ENCODE data around the gene ZNF580. TPM values are rescaled to one million over a fixed set of nuclear protein-coding genes. Genes with fewer than 3 reads are reported as not detected.

Gene ZNF580
- total and polyA plus RNA-seq, 9 of the 15 experiments (the other 6 are each of a cell fraction or from before 2014, with no cell fraction given): 2.3 to 47.4 (median 6.0) TPM

GRCh38 chr19:55649268-55650125 is 8.7 kb downstream of the ZNF580 start:
- H3K27ac ChIP-seq (ENCODE audit: extremely low read depth, low read depth, low read length): peak overlapping the region; percentile 90; the same call in 2 of the 3 replicates
- no peak for TF ChIP-seq TEAD4 (IDR thresholded peaks at IDR 0.05; ENCODE audit: low read length)
- no peak for TF ChIP-seq TEAD4 (CRISPR knock-in tag; IDR thresholded peaks at IDR 0.05; ENCODE audit: borderline replicate concordance)
- TF ChIP-seq, protein P1, sequence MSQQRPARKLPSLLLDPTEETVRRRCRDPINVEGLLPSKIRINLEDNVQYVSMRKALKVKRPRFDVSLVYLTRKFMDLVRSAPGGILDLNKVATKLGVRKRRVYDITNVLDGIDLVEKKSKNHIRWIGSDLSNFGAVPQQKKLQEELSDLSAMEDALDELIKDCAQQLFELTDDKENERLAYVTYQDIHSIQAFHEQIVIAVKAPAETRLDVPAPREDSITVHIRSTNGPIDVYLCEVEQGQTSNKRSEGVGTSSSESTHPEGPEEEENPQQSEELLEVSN (IDR thresholded peaks at IDR 0.05; ENCODE audit: borderline replicate concordance in 1 of 2, extremely low read depth in 1 of 2, insufficient read depth in 1 of 2, insufficient read length in 1 of 2, low read depth in 1 of 2, low read length in 1 of 2, poor library complexity in 1 of 2, severe bottlenecking in 1 of 2): peak; percentile 51 to 67
- TF ChIP-seq, protein P2, sequence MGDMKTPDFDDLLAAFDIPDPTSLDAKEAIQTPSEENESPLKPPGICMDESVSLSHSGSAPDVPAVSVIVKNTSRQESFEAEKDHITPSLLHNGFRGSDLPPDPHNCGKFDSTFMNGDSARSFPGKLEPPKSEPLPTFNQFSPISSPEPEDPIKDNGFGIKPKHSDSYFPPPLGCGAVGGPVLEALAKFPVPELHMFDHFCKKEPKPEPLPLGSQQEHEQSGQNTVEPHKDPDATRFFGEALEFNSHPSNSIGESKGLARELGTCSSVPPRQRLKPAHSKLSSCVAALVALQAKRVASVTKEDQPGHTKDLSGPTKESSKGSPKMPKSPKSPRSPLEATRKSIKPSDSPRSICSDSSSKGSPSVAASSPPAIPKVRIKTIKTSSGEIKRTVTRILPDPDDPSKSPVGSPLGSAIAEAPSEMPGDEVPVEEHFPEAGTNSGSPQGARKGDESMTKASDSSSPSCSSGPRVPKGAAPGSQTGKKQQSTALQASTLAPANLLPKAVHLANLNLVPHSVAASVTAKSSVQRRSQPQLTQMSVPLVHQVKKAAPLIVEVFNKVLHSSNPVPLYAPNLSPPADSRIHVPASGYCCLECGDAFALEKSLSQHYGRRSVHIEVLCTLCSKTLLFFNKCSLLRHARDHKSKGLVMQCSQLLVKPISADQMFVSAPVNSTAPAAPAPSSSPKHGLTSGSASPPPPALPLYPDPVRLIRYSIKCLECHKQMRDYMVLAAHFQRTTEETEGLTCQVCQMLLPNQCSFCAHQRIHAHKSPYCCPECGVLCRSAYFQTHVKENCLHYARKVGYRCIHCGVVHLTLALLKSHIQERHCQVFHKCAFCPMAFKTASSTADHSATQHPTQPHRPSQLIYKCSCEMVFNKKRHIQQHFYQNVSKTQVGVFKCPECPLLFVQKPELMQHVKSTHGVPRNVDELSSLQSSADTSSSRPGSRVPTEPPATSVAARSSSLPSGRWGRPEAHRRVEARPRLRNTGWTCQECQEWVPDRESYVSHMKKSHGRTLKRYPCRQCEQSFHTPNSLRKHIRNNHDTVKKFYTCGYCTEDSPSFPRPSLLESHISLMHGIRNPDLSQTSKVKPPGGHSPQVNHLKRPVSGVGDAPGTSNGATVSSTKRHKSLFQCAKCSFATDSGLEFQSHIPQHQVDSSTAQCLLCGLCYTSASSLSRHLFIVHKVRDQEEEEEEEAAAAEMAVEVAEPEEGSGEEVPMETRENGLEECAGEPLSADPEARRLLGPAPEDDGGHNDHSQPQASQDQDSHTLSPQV (IDR thresholded peaks at IDR 0.05): peak; percentile 63; the same call in 1 of the 2 replicates
- no peak for TF ChIP-seq NELFE (IDR thresholded peaks at IDR 0.05; ENCODE audit: insufficient read depth, insufficient read length)
- TF ChIP-seq POLR2G (IDR thresholded peaks at IDR 0.05; ENCODE audit: low read depth, low read length): 0 out of 2 replicates have a peak, but pooled peaks have one; percentile 4

More at GRCh38 chr19:55649268-55650125, 8.7 kb downstream of the ZNF580 start:
- Histone ChIP-seq H3K36me3 (ENCODE audit: control insufficient read depth, insufficient read depth, low read length) (peaks cover 45% of the 10 kb centered on the region; the same call in 2 of the 3 replicates), H3K4me2 (ENCODE audit: insufficient read depth, low read length) (peak overlapping the region; percentile 90), H3K4me3 (peak overlapping the region; percentile 68), H3K9ac (ENCODE audit: insufficient read depth in 1 of 2, low read depth in 2 of 2, low read length in 2 of 2) (peak overlapping the region; percentile 89 to 98), H3K9me3 (replicated peaks; ENCODE audit: control insufficient read depth, insufficient read depth, low read depth, low read length) (no peaks in the 10 kb centered on the region), H4K20me1 (replicated peaks; ENCODE audit: control insufficient read depth, insufficient read depth, low read length) (no peaks in the 10 kb centered on the region), H3K79me2 (ENCODE audit: control insufficient read depth, insufficient read depth, low read length) (peaks cover 43% of the 10 kb centered on the region), H3K4me1 (replicated peaks in 1 of 2; ENCODE audit: control insufficient read depth in 2 of 2, insufficient read depth in 2 of 2, low read length in 2 of 2) (peaks cover 18 to 78% of the 10 kb centered on the region in 2 experiments; a peak in 4 of 5 replicates), H3K27me3 (ENCODE audit: control insufficient read depth in 2 of 2, insufficient read depth in 2 of 2, low read length in 2 of 2) (no peaks in the 10 kb centered on the region), H3K9me1 (ENCODE audit: control insufficient read depth, insufficient read depth, low read length) (no peaks in the 10 kb centered on the region), H2AFZ (ENCODE audit: low read depth, low read length) (peak overlapping the region; percentile 95; the same call in 1 of the 2 replicates)
- intact Hi-C loops (cut with micrococcal nuclease) (no loop called here), in situ Hi-C loops (cut with MboI) (loop anchor here (25.0 kb wide), 2 partner anchors 512 to 663 kb away; partner anchors contain the start of genes TNNT1 and ZSCAN5A)
- no TSS peak for BruUV-seq (replicated peaks)
- FAIRE-seq (peak; percentile 62), ATAC-seq (no peak), DNase-seq (ENCODE audit: extremely low read depth in 1 of 4, low spot score in 3 of 4) (peak in 2 of 4 experiments; percentile 21 to 52)
- 48% methylated on average over 15 of the region's 17 CpGs for WGBS (ENCODE audit: insufficient coverage, low coverage, missing lambda C conversion rate)
- POLR2A ChIA-PET: interaction anchor here (0.6 to 0.7 kb wide), 2 partner anchors 22 to 611 kb away, joined by 3 read pairs; no protein-coding TSS in a partner anchor
- CTCF ChIA-PET (ENCODE audit: low intra/inter-chr PET ratio): no interaction called here
